ENCODE results near the gene SPP1.

SPP1 gene

GRCh38 chr4:88030565-88031310 lies 55.2 kb downstream of the SPP1 start:
- H3K27me3 Mint-ChIP-seq (ENCODE audit: low read depth), result no peaks in the 10 kb centered on the region
- peaks cover 58% of the 10 kb centered on the region for H3K36me3 Mint-ChIP-seq (ENCODE audit: low read depth)
- no peak overlapping the region for H3K4me3 Mint-ChIP-seq
- peaks cover 19% of the 10 kb centered on the region for H3K9me3 Mint-ChIP-seq
- DNase-seq (ENCODE audit: low spot score), result no peak
- no peak overlapping the region for H3K27ac Mint-ChIP-seq
- peaks cover 29% of the 10 kb centered on the region for H3K4me1 Mint-ChIP-seq (ENCODE audit: low read depth)
